ENCODE data around the gene SERPINA4. TPM values are rescaled to one million over a fixed set of nuclear protein-coding genes. Genes with fewer than 3 reads are reported as not detected.

Gene SERPINA4
- total and polyA plus RNA-seq, 9 of the 15 experiments (the other 6 are each of a cell fraction or from before 2014, with no cell fraction given): not detected

DNA sequence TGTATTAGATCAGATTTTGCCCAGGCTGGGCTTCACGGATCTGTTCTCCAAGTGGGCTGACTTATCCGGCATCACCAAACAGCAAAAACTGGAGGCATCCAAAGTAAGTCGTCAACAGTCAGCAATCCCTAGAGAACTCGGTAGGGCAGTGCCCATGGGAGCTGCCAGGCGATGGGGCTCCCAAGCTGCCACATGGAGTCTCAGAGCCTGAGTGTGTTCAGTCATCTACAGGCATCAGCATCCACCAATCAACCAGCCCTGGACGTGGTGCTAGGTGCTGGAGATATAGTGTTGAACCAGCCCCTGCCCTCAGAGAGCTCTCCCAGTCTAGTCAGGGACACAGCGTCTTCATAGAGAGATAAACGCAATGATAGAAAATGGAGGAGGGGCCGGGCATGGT, 6.9 kb downstream of the SERPINA4 start:
- in situ Hi-C loops (cut with MboI): no loop called here
- Histone ChIP-seq H3K36me3 (ENCODE audit: control insufficient read depth, insufficient read depth, low read length) (no peaks in the 10 kb centered on the region), H3K79me2 (ENCODE audit: control insufficient read depth, insufficient read depth, low read length) (no peaks in the 10 kb centered on the region), H3K9me3 (replicated peaks; ENCODE audit: control insufficient read depth, insufficient read depth, low read depth, low read length) (no peaks in the 10 kb centered on the region), H3K9me1 (ENCODE audit: control insufficient read depth, insufficient read depth, low read length) (no peaks in the 10 kb centered on the region), H3K4me2 (ENCODE audit: insufficient read depth, low read length) (no peak overlapping the region), H3K27ac (ENCODE audit: extremely low read depth, low read depth, low read length) (no peak overlapping the region), H2AFZ (ENCODE audit: low read depth, low read length) (no peak overlapping the region), H3K27me3 (ENCODE audit: control insufficient read depth in 2 of 2, insufficient read depth in 2 of 2, low read length in 2 of 2) (no peaks in the 10 kb centered on the region), H4K20me1 (replicated peaks; ENCODE audit: control insufficient read depth, insufficient read depth, low read length) (no peaks in the 10 kb centered on the region), H3K9ac (ENCODE audit: insufficient read depth in 1 of 2, low read depth in 2 of 2, low read length in 2 of 2) (no peak overlapping the region), H3K4me3 (no peak overlapping the region), H3K4me1 (replicated peaks in 1 of 2; ENCODE audit: control insufficient read depth in 2 of 2, insufficient read depth in 2 of 2, low read length in 2 of 2) (no peaks in the 10 kb centered on the region)
- no peak for FAIRE-seq
- DNase-seq (ENCODE audit: extremely low read depth in 1 of 4, low spot score in 3 of 4): no peak
- ATAC-seq: no peak
- BruUV-seq (replicated peaks): no TSS peak
- intact Hi-C loops (cut with micrococcal nuclease): no loop called here
- ChIA-PET CTCF (ENCODE audit: low intra/inter-chr PET ratio) (no interaction called here), POLR2A (no interaction called here)
- WGBS (ENCODE audit: insufficient coverage, low coverage, missing lambda C conversion rate): 0% methylated on average over 8 of the region's 9 CpGs
- TF ChIP-seq CHD2 (IDR thresholded peaks at IDR 0.05; ENCODE audit: low read depth, low read length) (no peak), DDX20 (tag; IDR thresholded peaks at IDR 0.05; ENCODE audit: low read depth) (no peak), HNRNPUL1 (IDR thresholded peaks at IDR 0.05; ENCODE audit: low read length) (no peak), PPARD (CRISPR knock-in tag; IDR thresholded peaks at IDR 0.05) (no peak), EWSR1 (IDR thresholded peaks at IDR 0.05; ENCODE audit: borderline replicate concordance, low read depth, partially characterized antibody) (no peak)
- TF ChIP-seq, protein P1, sequence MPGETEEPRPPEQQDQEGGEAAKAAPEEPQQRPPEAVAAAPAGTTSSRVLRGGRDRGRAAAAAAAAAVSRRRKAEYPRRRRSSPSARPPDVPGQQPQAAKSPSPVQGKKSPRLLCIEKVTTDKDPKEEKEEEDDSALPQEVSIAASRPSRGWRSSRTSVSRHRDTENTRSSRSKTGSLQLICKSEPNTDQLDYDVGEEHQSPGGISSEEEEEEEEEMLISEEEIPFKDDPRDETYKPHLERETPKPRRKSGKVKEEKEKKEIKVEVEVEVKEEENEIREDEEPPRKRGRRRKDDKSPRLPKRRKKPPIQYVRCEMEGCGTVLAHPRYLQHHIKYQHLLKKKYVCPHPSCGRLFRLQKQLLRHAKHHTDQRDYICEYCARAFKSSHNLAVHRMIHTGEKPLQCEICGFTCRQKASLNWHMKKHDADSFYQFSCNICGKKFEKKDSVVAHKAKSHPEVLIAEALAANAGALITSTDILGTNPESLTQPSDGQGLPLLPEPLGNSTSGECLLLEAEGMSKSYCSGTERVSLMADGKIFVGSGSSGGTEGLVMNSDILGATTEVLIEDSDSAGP (CRISPR knock-in tag; IDR thresholded peaks at IDR 0.05): no peak
- TF ChIP-seq, protein P2, sequence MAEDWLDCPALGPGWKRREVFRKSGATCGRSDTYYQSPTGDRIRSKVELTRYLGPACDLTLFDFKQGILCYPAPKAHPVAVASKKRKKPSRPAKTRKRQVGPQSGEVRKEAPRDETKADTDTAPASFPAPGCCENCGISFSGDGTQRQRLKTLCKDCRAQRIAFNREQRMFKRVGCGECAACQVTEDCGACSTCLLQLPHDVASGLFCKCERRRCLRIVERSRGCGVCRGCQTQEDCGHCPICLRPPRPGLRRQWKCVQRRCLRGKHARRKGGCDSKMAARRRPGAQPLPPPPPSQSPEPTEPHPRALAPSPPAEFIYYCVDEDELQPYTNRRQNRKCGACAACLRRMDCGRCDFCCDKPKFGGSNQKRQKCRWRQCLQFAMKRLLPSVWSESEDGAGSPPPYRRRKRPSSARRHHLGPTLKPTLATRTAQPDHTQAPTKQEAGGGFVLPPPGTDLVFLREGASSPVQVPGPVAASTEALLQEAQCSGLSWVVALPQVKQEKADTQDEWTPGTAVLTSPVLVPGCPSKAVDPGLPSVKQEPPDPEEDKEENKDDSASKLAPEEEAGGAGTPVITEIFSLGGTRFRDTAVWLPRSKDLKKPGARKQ (CRISPR knock-in tag; IDR thresholded peaks at IDR 0.05): no peak
- TF ChIP-seq, protein P3, sequence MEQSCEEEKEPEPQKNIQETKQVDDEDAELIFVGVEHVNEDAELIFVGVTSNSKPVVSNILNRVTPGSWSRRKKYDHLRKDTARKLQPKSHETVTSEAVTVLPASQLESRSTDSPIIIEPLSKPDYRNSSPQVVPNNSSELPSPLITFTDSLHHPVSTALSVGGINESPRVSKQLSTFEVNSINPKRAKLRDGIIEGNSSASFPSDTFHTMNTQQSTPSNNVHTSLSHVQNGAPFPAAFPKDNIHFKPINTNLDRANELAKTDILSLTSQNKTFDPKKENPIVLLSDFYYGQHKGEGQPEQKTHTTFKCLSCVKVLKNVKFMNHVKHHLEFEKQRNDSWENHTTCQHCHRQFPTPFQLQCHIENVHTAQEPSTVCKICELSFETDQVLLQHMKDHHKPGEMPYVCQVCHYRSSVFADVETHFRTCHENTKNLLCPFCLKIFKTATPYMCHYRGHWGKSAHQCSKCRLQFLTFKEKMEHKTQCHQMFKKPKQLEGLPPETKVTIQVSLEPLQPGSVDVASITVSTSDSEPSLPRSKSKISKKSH (CRISPR knock-in tag; IDR thresholded peaks at IDR 0.05): no peak
